Stimulated activated CD8-positive, alpha-beta memory T cell treated with anti-CD3 and anti-CD28 coated beads, Interleukin-15, amount 100 ng/mL, for 4 hours (primary cell): ENCODE results near the gene DPH1.

Experiments
- DNase-seq, 2 donors: peaks; one replicate each; pipeline ENCODE4 v3.0.0-alpha.2; 2020; ENCODE audit warnings: low read depth in 2 of 2

Gene DPH1

DNA sequence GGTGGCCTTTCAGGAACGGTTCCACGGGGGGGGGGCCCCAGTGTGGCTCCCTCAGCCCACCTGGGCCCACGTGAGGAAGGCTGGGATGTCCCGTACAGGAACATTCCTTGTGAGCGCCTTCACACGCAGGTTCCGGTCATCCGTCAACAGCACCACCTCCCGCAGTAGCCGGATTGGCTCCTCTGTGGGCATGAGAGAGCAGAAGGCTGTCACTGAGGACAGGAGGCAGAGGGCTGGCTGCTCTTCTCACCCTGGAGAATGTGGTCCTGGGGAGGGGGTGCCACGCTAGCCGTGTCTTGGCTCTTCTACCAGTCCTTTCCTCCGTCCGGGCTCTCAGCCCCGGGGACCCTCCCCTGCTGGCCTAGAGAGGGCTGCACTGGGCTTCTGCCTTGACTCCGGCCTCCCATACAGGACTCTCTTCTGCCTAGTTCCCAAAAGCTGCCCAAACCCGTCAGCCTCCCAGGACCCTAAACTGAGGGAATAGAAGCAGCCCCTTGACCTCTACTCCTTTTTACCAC lies 31.5 kb downstream of the DPH1 start:
- no peak for DNase-seq

- no peak for DNase-seq
Measured at GRCh38 chr17:2062571-2063183, 32.7 kb downstream of the DPH1 start.

DNA sequence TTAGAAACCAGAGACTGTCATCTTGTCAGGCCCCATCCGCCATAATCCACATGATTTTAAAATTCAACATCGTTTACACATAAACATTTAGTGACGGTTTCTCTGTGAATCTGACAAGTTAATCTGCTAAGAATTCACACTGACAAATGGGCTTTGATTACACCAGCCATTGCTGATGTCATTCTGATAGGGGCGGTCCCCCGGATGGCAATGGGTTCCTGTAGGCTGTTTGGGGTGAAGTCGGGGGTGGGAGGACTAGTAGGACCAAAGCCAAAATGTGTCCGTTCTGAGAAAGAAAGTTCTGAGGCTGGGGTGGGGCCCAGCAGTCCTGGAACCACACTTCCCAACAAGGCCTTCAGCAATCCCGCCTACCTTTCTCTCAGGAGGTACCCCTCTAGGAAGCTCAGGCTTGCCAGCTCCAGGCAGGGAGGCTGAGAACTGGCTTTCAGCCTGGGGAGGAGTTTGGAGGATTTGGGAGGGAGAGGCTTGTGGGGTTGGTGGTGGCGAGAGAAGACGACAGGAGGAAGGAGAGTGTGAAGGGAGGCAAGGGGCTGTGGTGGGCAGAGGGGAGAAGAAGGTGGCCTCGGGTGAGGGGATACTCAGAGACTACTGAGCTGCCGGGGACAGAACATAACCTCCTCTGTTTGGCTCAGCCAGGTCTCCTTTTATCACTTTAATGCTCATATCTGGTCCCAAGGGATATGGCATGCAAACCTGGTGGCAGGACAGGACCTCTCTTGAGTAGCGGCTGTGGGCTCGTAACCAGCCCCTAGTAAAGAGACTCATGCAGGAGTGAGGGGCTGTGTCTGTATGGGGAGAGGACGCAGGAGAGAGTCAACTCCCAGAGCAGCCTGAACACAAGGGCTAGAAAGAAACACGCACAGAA lies 33.6 kb downstream of the DPH1 start:
- no peak for DNase-seq

DNA sequence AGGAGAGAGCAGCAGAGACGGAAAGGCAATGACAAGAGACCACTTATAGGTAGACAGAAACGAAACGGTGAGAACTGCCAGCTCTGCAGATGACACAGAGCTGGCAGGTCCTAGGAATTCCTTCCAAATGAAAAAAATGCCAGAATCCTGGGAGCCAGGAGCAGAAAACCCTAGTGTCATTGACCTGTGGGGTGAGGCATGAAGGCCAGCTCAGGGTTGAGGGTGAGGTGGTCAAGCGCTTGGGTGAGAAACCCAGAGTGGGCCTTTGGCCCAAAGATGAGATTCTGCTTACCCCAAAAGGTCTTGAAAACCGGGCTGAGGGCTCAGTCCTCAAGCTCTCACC lies 34.2 kb downstream of the DPH1 start:
- no peak for DNase-seq

DNA sequence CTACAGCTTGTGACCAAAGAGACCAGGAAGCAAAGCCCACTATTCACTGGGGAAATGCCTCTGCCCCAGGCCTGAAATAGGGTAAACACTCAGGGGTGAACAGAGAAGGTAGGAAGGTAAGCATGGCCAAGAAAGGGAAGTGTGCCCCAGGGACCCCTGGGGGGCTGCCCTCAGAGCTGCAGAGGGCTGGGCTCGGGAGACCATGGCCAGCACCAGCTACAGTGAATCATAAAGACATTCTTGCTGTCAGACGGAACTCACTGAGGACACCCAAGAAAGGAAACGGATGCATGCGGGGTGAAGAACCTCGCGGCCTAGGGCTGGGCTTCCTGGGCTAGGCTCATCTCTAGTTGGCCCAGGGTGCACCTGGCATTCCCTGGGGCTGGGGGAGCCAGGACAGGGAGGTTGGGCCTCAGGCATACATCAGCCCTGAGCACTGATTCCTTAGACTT lies 34.6 kb downstream of the DPH1 start:
- no peak for DNase-seq

GRCh38 chr17:2064980-2065785 lies 35.2 kb downstream of the DPH1 start:
- DNase-seq = no peak

GRCh38 chr17:2065949-2066400 lies 36.0 kb downstream of the DPH1 start:
- no peak for DNase-seq

GRCh38 chr17:2067048-2067561 lies 37.2 kb downstream of the DPH1 start:
- DNase-seq = no peak

DNA sequence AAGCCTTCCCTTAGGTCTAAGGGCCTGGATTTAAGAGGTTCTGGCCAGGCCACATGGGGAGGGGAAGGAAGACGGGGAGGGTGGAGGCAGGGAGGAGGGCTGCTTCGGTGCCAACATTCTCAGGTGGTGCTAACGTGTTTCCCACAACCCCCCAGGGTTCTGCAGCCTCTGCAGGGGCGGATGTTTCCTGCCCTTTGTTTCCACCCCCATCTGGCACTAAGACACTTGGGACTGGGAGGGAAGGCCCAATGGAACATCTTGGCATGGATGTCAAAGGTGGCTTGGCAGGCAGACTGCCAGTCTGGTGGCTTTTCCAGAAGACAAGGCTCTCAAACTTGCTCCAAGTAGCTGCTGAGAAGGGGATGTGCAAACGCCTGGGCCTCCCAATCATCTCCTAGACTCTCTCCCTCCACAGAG lies 37.7 kb downstream of the DPH1 start:
- DNase-seq = no peak

DNA sequence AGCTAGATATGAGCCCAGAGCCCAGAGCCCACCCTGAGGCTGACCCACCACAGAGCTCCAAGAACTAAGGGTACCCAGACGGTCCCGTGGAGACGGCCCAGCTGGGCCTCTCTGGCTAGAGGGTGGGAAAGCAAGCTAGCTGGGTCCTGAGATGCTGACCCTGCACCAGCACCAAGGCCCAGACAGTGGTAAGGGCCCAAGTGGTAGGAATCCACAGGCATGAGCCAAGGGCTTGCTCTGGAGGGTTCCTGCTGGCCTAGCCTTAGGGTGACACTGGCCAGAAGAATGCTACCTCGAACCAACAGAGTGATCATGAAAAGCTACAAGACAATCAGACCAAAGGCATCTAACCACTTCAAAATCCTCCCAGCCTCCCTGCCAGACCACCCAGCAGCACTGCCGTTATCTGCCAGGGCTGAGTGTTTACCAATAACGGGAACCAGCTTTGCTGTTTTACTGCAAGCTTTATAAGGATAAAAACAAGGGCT lies 38.1 kb downstream of the DPH1 start:
- DNase-seq = no peak

GRCh38 chr17:2068519-2069051 lies 38.6 kb downstream of the DPH1 start:
- DNase-seq = no peak

DNA sequence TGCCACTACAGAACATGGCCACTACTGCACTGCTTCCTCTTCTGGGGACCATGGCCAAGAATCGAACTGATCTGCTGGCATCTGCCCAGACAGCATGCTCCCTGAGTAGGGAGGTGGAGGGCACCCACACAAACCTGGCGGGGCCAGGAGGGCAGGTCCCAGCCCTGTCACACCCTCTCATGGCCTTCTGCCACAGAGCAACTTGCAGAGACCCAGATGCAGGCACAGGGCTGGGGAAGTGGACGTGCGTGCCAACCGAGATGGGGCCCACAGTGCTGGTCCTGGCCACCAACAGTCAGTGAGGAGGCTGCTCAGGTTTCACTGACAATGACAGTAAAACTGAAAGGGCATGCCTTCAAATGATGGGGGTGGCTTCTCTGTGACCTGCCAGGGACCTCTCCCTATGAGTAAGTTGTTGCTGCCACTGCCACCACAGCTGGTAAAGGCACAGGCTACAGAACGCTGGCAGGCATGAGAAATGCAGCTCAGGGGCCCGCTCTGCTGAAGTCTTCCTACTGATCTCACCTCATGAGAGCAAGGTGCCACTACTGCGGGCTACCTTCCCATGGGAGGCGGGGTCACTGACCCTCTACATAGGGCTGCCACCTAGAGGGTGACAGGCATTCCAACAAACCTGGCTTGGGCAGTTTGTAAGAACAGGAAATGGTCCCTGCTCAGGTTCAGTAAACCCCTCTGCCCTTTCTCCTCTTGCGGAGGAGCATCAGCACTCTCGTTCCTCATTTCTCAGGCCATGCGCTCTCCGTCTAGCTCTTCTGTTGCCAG lies 40.5 kb downstream of the DPH1 start:
- no peak for DNase-seq

DNA sequence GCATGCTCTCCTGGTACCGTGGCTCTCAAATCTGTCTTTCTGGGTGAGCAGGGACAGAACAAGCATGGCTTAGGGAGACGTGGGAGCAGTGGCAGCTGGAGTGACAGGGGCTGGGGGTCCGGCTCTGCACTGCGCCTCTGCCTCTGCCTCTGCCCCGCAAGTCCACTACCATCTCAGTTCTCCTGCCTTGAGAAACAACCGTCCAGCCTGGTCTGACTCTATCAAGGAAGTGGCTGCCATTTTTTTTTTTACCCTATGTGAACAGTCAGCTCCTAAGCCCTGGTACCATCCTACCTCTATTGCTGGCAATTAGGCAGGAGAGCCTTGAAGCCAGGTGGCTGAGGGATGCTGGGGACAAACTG lies 41.1 kb downstream of the DPH1 start:
- DNase-seq = no peak

- DNase-seq = no peak
Measured at GRCh38 chr17:2071455-2072281, 41.7 kb downstream of the DPH1 start.

DNA sequence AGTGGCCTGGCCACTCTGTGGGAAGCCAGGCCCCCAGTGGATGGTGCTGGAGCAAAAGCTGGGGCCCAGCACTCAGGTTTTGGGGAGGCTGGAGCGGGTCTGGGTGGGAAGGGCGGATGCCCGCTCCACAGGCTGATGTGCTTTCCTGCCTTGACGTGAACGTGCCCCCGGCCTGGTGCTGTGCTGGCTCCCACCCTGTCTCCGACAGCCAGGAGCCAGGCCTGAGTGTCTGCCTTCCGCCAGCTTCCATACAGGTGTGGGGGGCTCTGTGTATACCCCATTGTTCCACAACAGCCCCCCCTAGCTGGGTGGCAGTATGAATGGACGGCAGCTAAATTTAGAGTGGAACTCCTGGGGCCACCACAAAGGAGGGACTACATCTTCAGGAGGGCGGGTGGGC lies 45.0 kb downstream of the DPH1 start:
- no peak for DNase-seq

- DNase-seq = no peak
Measured at GRCh38 chr17:2075336-2076086, 45.6 kb downstream of the DPH1 start.

DNA sequence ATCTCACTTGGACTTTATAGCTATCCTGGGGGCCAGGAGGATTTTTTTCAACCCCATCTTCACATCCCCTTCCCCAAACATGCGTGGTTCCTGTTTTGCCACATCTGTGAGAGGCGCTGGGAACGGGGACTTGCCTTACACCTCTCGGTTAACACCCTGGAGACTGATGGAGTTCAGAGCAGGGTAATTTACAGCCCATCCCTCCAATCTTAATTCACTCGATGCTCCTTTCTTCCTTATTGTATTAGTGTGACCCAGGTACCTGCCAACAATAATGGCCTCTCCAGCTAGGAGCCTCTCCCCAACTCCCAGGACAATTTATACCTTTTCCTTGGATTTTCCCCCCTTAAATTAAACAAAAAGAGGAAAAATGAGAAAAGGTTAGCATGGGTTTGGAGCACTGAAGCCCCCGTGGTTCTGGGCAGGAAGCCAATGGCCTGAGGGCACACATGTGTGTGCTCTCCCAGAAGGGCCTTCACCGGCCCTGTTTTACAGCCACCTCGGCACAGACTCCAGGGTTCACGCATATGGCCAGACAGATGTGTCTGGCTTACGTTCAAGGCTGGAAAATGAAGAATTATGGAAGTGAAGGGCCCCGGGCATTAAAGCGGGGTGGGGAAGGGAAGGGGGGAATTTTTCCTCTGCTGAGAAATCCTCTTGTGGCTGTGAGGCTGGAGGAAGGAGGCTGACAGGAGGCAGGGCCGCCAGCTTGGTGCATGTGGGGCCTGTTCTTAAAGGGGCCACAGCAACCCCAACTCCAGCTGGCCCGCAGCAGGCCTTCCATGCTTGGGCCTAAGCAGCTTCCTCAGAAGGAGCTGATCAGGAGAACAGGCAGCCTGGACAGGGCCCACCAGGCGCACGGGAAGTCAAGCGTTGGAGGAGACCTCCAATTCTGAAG lies 46.4 kb downstream of the DPH1 start:
- DNase-seq = no peak

DNA sequence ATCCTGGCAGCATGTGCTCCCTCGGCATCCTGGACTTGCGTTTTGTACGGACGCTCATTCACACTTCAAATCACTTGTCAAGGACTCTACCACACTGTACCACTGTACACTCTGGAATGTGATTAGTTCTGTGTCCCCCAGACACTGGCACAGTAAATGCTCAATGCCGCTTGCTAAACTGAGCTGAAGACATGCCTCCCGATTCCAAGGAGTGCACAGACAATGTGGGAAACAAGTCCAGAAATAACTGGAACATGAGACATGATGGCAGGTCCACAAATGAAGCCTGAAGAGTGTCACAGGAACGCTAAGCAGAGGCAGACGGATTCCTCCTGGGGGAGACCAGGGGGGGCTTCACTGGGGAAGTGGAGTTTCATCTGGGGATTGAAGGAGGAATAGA lies 47.1 kb downstream of the DPH1 start:
- DNase-seq = no peak
